Ovary (tissue), 3 donors: Measurements from ENCODE around the gene SLX4IP.

Source experiments
- EP300 ChIP-seq: sonication (generic); formaldehyde crosslinking; IDR thresholded peaks from one replicate; pipeline ENCODE4 v1.6.1; 2017; ENCODE audit warnings: antibody characterized with exemption
- TF ChIP-seq, protein P1 (sequence below), 3 donors: fragments of 450-650 bp in 2 of 3; fragments of 200-600 bp in 1 of 3; IDR thresholded peaks; one replicate each; pipeline versions ENCODE4 v1.5.1 to v1.8.0; 2016 to 2022; ENCODE audit warnings: antibody characterized with exemption in 3 of 3, mild to moderate bottlenecking in 1 of 3
- donor health status: DM: no; HTN: no; CAD: no.

DNA sequence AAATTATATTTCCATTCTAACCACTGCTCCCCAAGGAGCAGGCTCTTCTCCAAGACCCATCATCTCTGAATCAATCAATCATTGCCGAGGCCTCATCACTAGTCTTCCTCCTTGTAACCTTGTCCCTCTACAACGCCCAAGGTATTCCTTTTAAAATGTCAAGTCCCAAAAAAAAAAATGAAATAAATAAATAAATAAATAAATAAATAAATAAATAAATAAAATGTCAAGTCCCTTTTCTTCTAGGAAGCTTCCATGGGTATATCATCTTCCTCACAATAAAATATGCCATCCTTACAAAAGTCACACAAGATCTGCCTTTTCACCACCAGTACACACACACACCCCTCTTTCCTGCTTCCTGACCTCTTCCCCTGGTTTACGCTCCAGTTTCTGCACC is 181.1 kb downstream of the SLX4IP start:
- TF ChIP-seq, protein P1, sequence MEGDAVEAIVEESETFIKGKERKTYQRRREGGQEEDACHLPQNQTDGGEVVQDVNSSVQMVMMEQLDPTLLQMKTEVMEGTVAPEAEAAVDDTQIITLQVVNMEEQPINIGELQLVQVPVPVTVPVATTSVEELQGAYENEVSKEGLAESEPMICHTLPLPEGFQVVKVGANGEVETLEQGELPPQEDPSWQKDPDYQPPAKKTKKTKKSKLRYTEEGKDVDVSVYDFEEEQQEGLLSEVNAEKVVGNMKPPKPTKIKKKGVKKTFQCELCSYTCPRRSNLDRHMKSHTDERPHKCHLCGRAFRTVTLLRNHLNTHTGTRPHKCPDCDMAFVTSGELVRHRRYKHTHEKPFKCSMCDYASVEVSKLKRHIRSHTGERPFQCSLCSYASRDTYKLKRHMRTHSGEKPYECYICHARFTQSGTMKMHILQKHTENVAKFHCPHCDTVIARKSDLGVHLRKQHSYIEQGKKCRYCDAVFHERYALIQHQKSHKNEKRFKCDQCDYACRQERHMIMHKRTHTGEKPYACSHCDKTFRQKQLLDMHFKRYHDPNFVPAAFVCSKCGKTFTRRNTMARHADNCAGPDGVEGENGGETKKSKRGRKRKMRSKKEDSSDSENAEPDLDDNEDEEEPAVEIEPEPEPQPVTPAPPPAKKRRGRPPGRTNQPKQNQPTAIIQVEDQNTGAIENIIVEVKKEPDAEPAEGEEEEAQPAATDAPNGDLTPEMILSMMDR (IDR thresholded peaks at IDR 0.05): no peak
- no peak for TF ChIP-seq EP300
